ENCODE data around the gene MGA.

MGA gene

DNA sequence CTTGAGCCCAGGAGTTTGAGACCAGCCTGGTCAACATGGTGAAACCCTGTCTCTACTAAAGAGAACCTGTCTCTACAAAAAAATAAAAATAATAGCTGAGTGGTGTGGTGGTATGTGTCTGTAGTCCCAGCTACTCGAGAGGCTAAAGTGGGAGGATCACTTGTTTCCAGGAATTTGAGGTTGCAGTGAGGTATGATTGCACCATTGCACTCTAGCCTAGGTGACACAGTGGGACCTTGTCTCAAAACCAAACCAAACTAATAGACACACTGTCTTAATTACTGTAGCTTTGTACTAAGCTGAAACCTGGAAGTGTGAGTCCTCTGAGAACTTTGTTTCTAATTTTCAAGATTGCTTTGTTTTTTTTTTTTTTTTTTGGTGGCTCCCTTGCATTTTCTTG is 30.4 kb downstream of the MGA start:
- Histone ChIP-seq H3K18ac (ENCODE audit: low read length) (no peak overlapping the region), H2BK120ac (ENCODE audit: low read depth, low read length) (no peak overlapping the region), H3K23ac (ENCODE audit: low read depth, low read length, poor library complexity) (no peak overlapping the region), H2AFZ (ENCODE audit: low read length) (no peak overlapping the region), H3K9me3 (replicated peaks in 1 of 2; ENCODE audit: control insufficient read depth in 2 of 2, insufficient read depth in 1 of 2, low read depth in 1 of 2, low read length in 2 of 2) (no peaks in the 10 kb centered on the region), H2AK5ac (ENCODE audit: low read depth, low read length) (no peak overlapping the region), H2BK12ac (ENCODE audit: low read length) (no peak overlapping the region), H2BK15ac (ENCODE audit: low read length) (no peak overlapping the region), H3K9ac (ENCODE audit: low read depth, low read length, poor library complexity) (no peak overlapping the region), H3K4me2 (ENCODE audit: insufficient read depth, low read length, poor library complexity, severe bottlenecking) (no peak overlapping the region), H3K27me3 (ENCODE audit: control insufficient read depth in 3 of 3, insufficient read depth in 3 of 3, low read depth in 1 of 3, low read length in 3 of 3) (no peaks in the 10 kb centered on the region), H3K79me1 (ENCODE audit: low read depth, low read length) (peaks cover 3% of the 10 kb centered on the region), H3K14ac (ENCODE audit: low read length) (no peak overlapping the region), H2BK5ac (ENCODE audit: low read length) (no peak overlapping the region), H3K4ac (ENCODE audit: low read length) (no peak overlapping the region), H3K27ac (replicated peaks; ENCODE audit: low read length) (no peak overlapping the region), H4K91ac (ENCODE audit: low read depth, low read length, poor library complexity) (no peak overlapping the region), H3K36me3 (replicated peaks in 1 of 2; ENCODE audit: control insufficient read depth in 2 of 2, insufficient read depth in 2 of 2, low read length in 2 of 2) (no peaks in the 10 kb centered on the region), H4K8ac (ENCODE audit: low read depth, low read length) (no peak overlapping the region), H3K4me3 (ENCODE audit: low read length in 2 of 2) (no peak overlapping the region), H3K4me1 (ENCODE audit: control insufficient read depth in 2 of 2, insufficient read depth in 1 of 2, low read depth in 1 of 2, low read length in 2 of 2) (peaks cover 0 to 1% of the 10 kb centered on the region in 2 donors)
- no peak for DNase-seq (ENCODE audit: low spot score)
- WGBS, 2 donors (ENCODE audit: extremely low coverage in 2 of 2, insufficient read length in 2 of 2, insufficient replicate concordance in 1 of 2), result no CpG with 5 or more reads among the region's 1 CpG

DNA sequence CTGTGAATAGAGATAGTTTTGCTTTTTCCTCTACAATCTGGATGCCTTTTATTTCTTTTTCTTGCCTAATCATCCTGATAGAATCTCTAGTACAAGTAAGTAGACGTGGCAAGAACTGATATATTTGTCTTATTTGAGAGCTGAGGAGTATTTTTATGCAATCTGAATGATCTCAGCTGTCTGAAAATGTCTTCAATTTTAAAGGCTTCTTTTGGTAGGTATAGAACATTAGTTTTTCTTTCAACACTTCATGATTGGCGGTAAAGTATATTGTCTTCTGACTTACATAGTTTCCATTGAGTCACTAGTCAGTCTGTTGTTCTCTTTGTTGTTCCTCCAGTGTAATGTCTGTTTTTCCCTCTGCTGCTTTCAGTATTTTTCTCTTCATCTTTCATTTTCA is 31.3 kb downstream of the MGA start:
- no peak overlapping the region for H4K8ac ChIP-seq (ENCODE audit: low read depth, low read length)
- DNase-seq (ENCODE audit: low spot score), result no peak
- H3K14ac ChIP-seq (ENCODE audit: low read length), result no peak overlapping the region
- H4K91ac ChIP-seq (ENCODE audit: low read depth, low read length, poor library complexity), result no peak overlapping the region
- no CpG with 5 or more reads among the region's 2 CpGs for WGBS, 2 donors (ENCODE audit: extremely low coverage in 2 of 2, insufficient read length in 2 of 2, insufficient replicate concordance in 1 of 2)
- H3K36me3 ChIP-seq (replicated peaks in 1 of 2; ENCODE audit: control insufficient read depth in 2 of 2, insufficient read depth in 2 of 2, low read length in 2 of 2), result peaks cover 2 to 8% of the 10 kb centered on the region in 2 donors
- no peak overlapping the region for H3K18ac ChIP-seq (ENCODE audit: low read length)
- no peak overlapping the region for H2BK15ac ChIP-seq (ENCODE audit: low read length)
- no peaks in the 10 kb centered on the region for H3K27me3 ChIP-seq (ENCODE audit: control insufficient read depth in 3 of 3, insufficient read depth in 3 of 3, low read depth in 1 of 3, low read length in 3 of 3)
- no peak overlapping the region for H3K9ac ChIP-seq (ENCODE audit: low read depth, low read length, poor library complexity)
- H2BK12ac ChIP-seq (ENCODE audit: low read length), result no peak overlapping the region
- H3K23ac ChIP-seq (ENCODE audit: low read depth, low read length, poor library complexity), result no peak overlapping the region
- no peaks in the 10 kb centered on the region for H3K9me3 ChIP-seq (replicated peaks in 1 of 2; ENCODE audit: control insufficient read depth in 2 of 2, insufficient read depth in 1 of 2, low read depth in 1 of 2, low read length in 2 of 2)
- H2BK120ac ChIP-seq (ENCODE audit: low read depth, low read length), result no peak overlapping the region
- no peak overlapping the region for H3K27ac ChIP-seq (replicated peaks; ENCODE audit: low read length)
- no peak overlapping the region for H2BK5ac ChIP-seq (ENCODE audit: low read length)
- H2AK5ac ChIP-seq (ENCODE audit: low read depth, low read length), result no peak overlapping the region
- no peak overlapping the region for H3K4me2 ChIP-seq (ENCODE audit: insufficient read depth, low read length, poor library complexity, severe bottlenecking)
- no peak overlapping the region for H2AFZ ChIP-seq (ENCODE audit: low read length)
- peaks cover 0 to 1% of the 10 kb centered on the region in 2 donors for H3K4me1 ChIP-seq (ENCODE audit: control insufficient read depth in 2 of 2, insufficient read depth in 1 of 2, low read depth in 1 of 2, low read length in 2 of 2)
- H3K79me1 ChIP-seq (ENCODE audit: low read depth, low read length), result peaks cover 2% of the 10 kb centered on the region
- H3K4me3 ChIP-seq (ENCODE audit: low read length in 2 of 2), result no peak overlapping the region
- H3K4ac ChIP-seq (ENCODE audit: low read length), result no peak overlapping the region

DNA sequence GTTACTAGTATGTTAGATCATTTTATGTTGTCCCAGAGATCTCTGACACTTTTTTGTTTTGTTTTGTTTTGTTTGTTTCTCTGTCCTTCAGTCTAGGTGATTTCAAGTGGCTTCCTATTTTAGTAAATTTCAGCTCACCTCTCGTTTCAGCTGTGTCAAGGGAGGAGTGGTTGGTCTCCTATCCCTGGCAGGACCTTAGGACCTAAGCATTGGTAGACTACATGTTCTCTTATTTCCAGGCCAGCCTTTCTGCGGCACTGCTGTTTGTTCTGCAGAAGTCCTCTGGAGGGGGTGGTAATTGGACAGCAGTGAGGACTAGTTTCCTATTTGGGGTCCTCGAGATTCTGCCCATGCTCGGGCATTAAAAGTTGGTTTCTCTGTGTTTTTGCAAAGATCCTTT is 31.8 kb downstream of the MGA start:
- Histone ChIP-seq H3K4me3 (ENCODE audit: low read length in 2 of 2) (no peak overlapping the region), H3K18ac (ENCODE audit: low read length) (no peak overlapping the region), H3K27ac (replicated peaks; ENCODE audit: low read length) (no peak overlapping the region), H3K4ac (ENCODE audit: low read length) (no peak overlapping the region), H3K4me2 (ENCODE audit: insufficient read depth, low read length, poor library complexity, severe bottlenecking) (no peak overlapping the region), H2BK15ac (ENCODE audit: low read length) (no peak overlapping the region), H2BK5ac (ENCODE audit: low read length) (no peak overlapping the region), H3K9me3 (replicated peaks in 1 of 2; ENCODE audit: control insufficient read depth in 2 of 2, insufficient read depth in 1 of 2, low read depth in 1 of 2, low read length in 2 of 2) (no peaks in the 10 kb centered on the region), H3K9ac (ENCODE audit: low read depth, low read length, poor library complexity) (no peak overlapping the region), H3K36me3 (replicated peaks in 1 of 2; ENCODE audit: control insufficient read depth in 2 of 2, insufficient read depth in 2 of 2, low read length in 2 of 2) (peaks cover 2 to 14% of the 10 kb centered on the region in 2 donors), H2BK12ac (ENCODE audit: low read length) (no peak overlapping the region), H4K8ac (ENCODE audit: low read depth, low read length) (no peak overlapping the region), H4K91ac (ENCODE audit: low read depth, low read length, poor library complexity) (no peak overlapping the region), H3K23ac (ENCODE audit: low read depth, low read length, poor library complexity) (no peak overlapping the region), H2AK5ac (ENCODE audit: low read depth, low read length) (no peak overlapping the region), H2AFZ (ENCODE audit: low read length) (no peak overlapping the region), H2BK120ac (ENCODE audit: low read depth, low read length) (no peak overlapping the region), H3K79me1 (ENCODE audit: low read depth, low read length) (peaks cover 2% of the 10 kb centered on the region), H3K27me3 (ENCODE audit: control insufficient read depth in 3 of 3, insufficient read depth in 3 of 3, low read depth in 1 of 3, low read length in 3 of 3) (no peaks in the 10 kb centered on the region), H3K14ac (ENCODE audit: low read length) (no peak overlapping the region), H3K4me1 (ENCODE audit: control insufficient read depth in 2 of 2, insufficient read depth in 1 of 2, low read depth in 1 of 2, low read length in 2 of 2) (peaks cover 0 to 1% of the 10 kb centered on the region in 2 donors)
- DNase-seq (ENCODE audit: low spot score), result no peak
- WGBS, 2 donors (ENCODE audit: extremely low coverage in 2 of 2, insufficient read length in 2 of 2, insufficient replicate concordance in 1 of 2), result no CpG with 5 or more reads among the region's 4 CpGs

DNA sequence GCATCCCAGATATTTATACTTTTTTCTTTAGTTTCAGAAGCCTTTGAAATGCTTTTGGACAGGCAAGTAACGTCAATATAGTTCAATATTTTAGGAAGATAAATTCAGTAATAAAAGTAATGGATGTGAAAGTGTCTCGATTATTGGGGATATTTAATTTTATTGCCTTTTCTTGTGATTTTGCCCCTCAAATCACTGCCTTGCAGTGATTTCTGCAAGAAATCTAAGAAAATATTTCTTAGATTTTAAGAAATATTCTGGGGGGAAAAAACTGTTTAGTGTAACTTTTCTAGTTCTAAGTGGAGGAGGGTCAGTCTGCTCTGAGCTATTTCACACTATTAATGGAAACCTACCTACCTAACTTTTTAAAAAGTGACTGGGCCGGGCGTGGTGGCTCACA is 33.6 kb downstream of the MGA start:
- H2BK15ac ChIP-seq (ENCODE audit: low read length), result no peak overlapping the region

More for the DNA sequence above, 33.6 kb downstream of the MGA start:
- no peak overlapping the region for H2BK5ac ChIP-seq (ENCODE audit: low read length)
- H3K23ac ChIP-seq (ENCODE audit: low read depth, low read length, poor library complexity), result no peak overlapping the region
- H2AFZ ChIP-seq (ENCODE audit: low read length), result no peak overlapping the region
- no peak overlapping the region for H2BK120ac ChIP-seq (ENCODE audit: low read depth, low read length)
- H2AK5ac ChIP-seq (ENCODE audit: low read depth, low read length), result no peak overlapping the region
- peaks cover 2 to 25% of the 10 kb centered on the region in 2 donors for H3K36me3 ChIP-seq (replicated peaks in 1 of 2; ENCODE audit: control insufficient read depth in 2 of 2, insufficient read depth in 2 of 2, low read length in 2 of 2)
- no peak overlapping the region for H3K4ac ChIP-seq (ENCODE audit: low read length)
- no peak overlapping the region for H3K14ac ChIP-seq (ENCODE audit: low read length)
- no peak overlapping the region for H4K91ac ChIP-seq (ENCODE audit: low read depth, low read length, poor library complexity)
- no peak overlapping the region for H3K4me3 ChIP-seq (ENCODE audit: low read length in 2 of 2)
- H3K9me3 ChIP-seq (replicated peaks in 1 of 2; ENCODE audit: control insufficient read depth in 2 of 2, insufficient read depth in 1 of 2, low read depth in 1 of 2, low read length in 2 of 2), result peaks cover 0 to 3% of the 10 kb centered on the region in 2 donors
- H3K18ac ChIP-seq (ENCODE audit: low read length), result no peak overlapping the region
- no peak for DNase-seq (ENCODE audit: low spot score)
- no peak overlapping the region for H3K9ac ChIP-seq (ENCODE audit: low read depth, low read length, poor library complexity)
- H4K8ac ChIP-seq (ENCODE audit: low read depth, low read length), result no peak overlapping the region
- no peak overlapping the region for H3K27ac ChIP-seq (replicated peaks; ENCODE audit: low read length)
- H3K4me2 ChIP-seq (ENCODE audit: insufficient read depth, low read length, poor library complexity, severe bottlenecking), result no peak overlapping the region
- H3K79me1 ChIP-seq (ENCODE audit: low read depth, low read length), result no peaks in the 10 kb centered on the region
- no peak overlapping the region for H2BK12ac ChIP-seq (ENCODE audit: low read length)
- peaks cover 0 to 1% of the 10 kb centered on the region in 2 donors for H3K4me1 ChIP-seq (ENCODE audit: control insufficient read depth in 2 of 2, insufficient read depth in 1 of 2, low read depth in 1 of 2, low read length in 2 of 2)
- no peaks in the 10 kb centered on the region for H3K27me3 ChIP-seq (ENCODE audit: control insufficient read depth in 3 of 3, insufficient read depth in 3 of 3, low read depth in 1 of 3, low read length in 3 of 3)
- no CpG with 5 or more reads among the region's 4 CpGs for WGBS, 2 donors (ENCODE audit: extremely low coverage in 2 of 2, insufficient read length in 2 of 2, insufficient replicate concordance in 1 of 2)

Data from neuronal stem cell (in vitro differentiated cells).